HG02798 (cell line): ENCODE data around the gene SKIDA1.
A peak's percentile ranks its signal among the peaks of the same experiment; 100 is the strongest.

ENCODE experiments used
- ATAC-seq: cut with Tn5 transposase; IDR thresholded peaks from one replicate; pipeline ENCODE4 v1.9.1; 2021; ENCODE audit warnings: mild to moderate bottlenecking; ENCODE audit not compliant: unreplicated experiment, poor library complexity

SKIDA1 gene

GRCh38 chr10:21529032-21529910, 3.8 kb upstream of the SKIDA1 start:
- no peak for ATAC-seq

GRCh38 chr10:21528236-21529031, 3.0 kb upstream of the SKIDA1 start:
- ATAC-seq: no peak

- no peak for ATAC-seq
Measured at GRCh38 chr10:21527598-21528235, 2.2 kb upstream of the SKIDA1 start.

GRCh38 chr10:21526860-21527597, 1.5 kb upstream of the SKIDA1 start:
- peak; percentile 36 for ATAC-seq

GRCh38 chr10:21526188-21526859, 842 bp upstream of the SKIDA1 start:
- ATAC-seq: peak; percentile 31

GRCh38 chr10:21524526-21525366, 736 bp downstream of the SKIDA1 start:
- no peak for ATAC-seq

GRCh38 chr10:21524131-21524525, 1.4 kb downstream of the SKIDA1 start:
- ATAC-seq: no peak

- ATAC-seq: no peak
Measured at GRCh38 chr10:21523557-21524008, 1.9 kb downstream of the SKIDA1 start.

GRCh38 chr10:21522631-21523406, 2.7 kb downstream of the SKIDA1 start:
- ATAC-seq: no peak

GRCh38 chr10:21521751-21522533, 3.5 kb downstream of the SKIDA1 start:
- ATAC-seq: no peak

- ATAC-seq: no peak
Measured at GRCh38 chr10:21520949-21521348, 4.5 kb downstream of the SKIDA1 start.

GRCh38 chr10:21520509-21520908, 5.0 kb downstream of the SKIDA1 start:
- no peak for ATAC-seq

GRCh38 chr10:21519941-21520436, 5.5 kb downstream of the SKIDA1 start:
- ATAC-seq: no peak

GRCh38 chr10:21519397-21519933, 6.0 kb downstream of the SKIDA1 start:
- no peak for ATAC-seq

- ATAC-seq: no peak
Measured at GRCh38 chr10:21518641-21519396, 6.7 kb downstream of the SKIDA1 start.

- no peak for ATAC-seq
Measured at GRCh38 chr10:21518149-21518640, 7.3 kb downstream of the SKIDA1 start.
